ENCODE measurements around the gene TOR2A. TPM values are rescaled to one million over a fixed set of nuclear protein-coding genes. Genes with fewer than 3 reads are reported as not detected.

TOR2A gene
- polyA plus RNA-seq, 1 donor (not counting 4 experiments of a cell fraction or from before 2014, with no cell fraction given), result 2.3 TPM

GRCh38 chr9:127723013-127723412 lies 12.1 kb downstream of the TOR2A start:
- FAIRE-seq (peak; percentile 36), DNase-seq (ENCODE audit: low read depth, low spot score) (no peak)
- H3K9ac ChIP-seq (ENCODE audit: control insufficient read depth, extremely low read depth, insufficient read depth, low read length), result no peak overlapping the region
- H3K4me3 ChIP-seq (ENCODE audit: control insufficient read depth in 2 of 3, extremely low read depth in 1 of 3, insufficient read depth in 2 of 3, low read depth in 1 of 3, low read length in 3 of 3), result no peak overlapping the region
- H3K79me2 ChIP-seq (ENCODE audit: control insufficient read depth, insufficient read depth, low read length), result no peaks in the 10 kb centered on the region
- peak overlapping the region; percentile 19 for H3K4me2 ChIP-seq (ENCODE audit: control insufficient read depth, extremely low read depth, insufficient read depth, low read depth, low read length)
- no peak overlapping the region for H3K27ac ChIP-seq (ENCODE audit: control insufficient read depth, insufficient read depth, low read length)
- dilution Hi-C loops (cut with MboI; ENCODE audit: extremely low pct_ligation_motif_present, low sequenced_read_pairs), result no loop called here
- no peaks in the 10 kb centered on the region for H3K9me1 ChIP-seq (ENCODE audit: control insufficient read depth, extremely low read depth, insufficient read depth, low read length)
- no peak overlapping the region for H2AFZ ChIP-seq (ENCODE audit: control insufficient read depth, low read length)
- H3K9me3 ChIP-seq (ENCODE audit: control insufficient read depth, low read depth, low read length), result no peaks in the 10 kb centered on the region
- no peaks in the 10 kb centered on the region for H3K36me3 ChIP-seq (ENCODE audit: control insufficient read depth in 2 of 2, extremely low read depth in 1 of 2, insufficient read depth in 2 of 2, low read length in 2 of 2)
- H3K4me1 ChIP-seq (ENCODE audit: control insufficient read depth, extremely low read depth, insufficient read depth, low read length), result peaks cover 14% of the 10 kb centered on the region
- TF ChIP-seq, protein P1, sequence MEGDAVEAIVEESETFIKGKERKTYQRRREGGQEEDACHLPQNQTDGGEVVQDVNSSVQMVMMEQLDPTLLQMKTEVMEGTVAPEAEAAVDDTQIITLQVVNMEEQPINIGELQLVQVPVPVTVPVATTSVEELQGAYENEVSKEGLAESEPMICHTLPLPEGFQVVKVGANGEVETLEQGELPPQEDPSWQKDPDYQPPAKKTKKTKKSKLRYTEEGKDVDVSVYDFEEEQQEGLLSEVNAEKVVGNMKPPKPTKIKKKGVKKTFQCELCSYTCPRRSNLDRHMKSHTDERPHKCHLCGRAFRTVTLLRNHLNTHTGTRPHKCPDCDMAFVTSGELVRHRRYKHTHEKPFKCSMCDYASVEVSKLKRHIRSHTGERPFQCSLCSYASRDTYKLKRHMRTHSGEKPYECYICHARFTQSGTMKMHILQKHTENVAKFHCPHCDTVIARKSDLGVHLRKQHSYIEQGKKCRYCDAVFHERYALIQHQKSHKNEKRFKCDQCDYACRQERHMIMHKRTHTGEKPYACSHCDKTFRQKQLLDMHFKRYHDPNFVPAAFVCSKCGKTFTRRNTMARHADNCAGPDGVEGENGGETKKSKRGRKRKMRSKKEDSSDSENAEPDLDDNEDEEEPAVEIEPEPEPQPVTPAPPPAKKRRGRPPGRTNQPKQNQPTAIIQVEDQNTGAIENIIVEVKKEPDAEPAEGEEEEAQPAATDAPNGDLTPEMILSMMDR (optimal IDR thresholded peaks at IDR 0.05 in 1 of 3, IDR thresholded peaks at IDR 0.05 in 1 of 3, conservative IDR thresholded peaks at IDR 0.05 in 1 of 3; ENCODE audit: extremely low read depth in 1 of 3, insufficient read depth in 2 of 3, low read length in 3 of 3), result no peak
- no peak for TF ChIP-seq EZH2 (IDR thresholded peaks at IDR 0.05; ENCODE audit: low read length)
- H3K27me3 ChIP-seq (ENCODE audit: control insufficient read depth, extremely low read depth, insufficient read depth, low read length), result no peaks in the 10 kb centered on the region
- no peaks in the 10 kb centered on the region for H4K20me1 ChIP-seq (ENCODE audit: control insufficient read depth, extremely low read depth, insufficient read depth, low read length)

- no peaks in the 10 kb centered on the region for H3K27me3 ChIP-seq (ENCODE audit: control insufficient read depth, extremely low read depth, insufficient read depth, low read length)
- no peak overlapping the region for H3K4me3 ChIP-seq (ENCODE audit: control insufficient read depth in 2 of 3, extremely low read depth in 1 of 3, insufficient read depth in 2 of 3, low read depth in 1 of 3, low read length in 3 of 3)
- no peaks in the 10 kb centered on the region for H4K20me1 ChIP-seq (ENCODE audit: control insufficient read depth, extremely low read depth, insufficient read depth, low read length)
- DNase-seq (ENCODE audit: low read depth, low spot score) (no peak), FAIRE-seq (no peak)
- H3K4me2 ChIP-seq (ENCODE audit: control insufficient read depth, extremely low read depth, insufficient read depth, low read depth, low read length), result no peak overlapping the region
- H3K9me3 ChIP-seq (ENCODE audit: control insufficient read depth, low read depth, low read length), result no peaks in the 10 kb centered on the region
- no peak for TF ChIP-seq EZH2 (IDR thresholded peaks at IDR 0.05; ENCODE audit: low read length)
- TF ChIP-seq, protein P1 (optimal IDR thresholded peaks at IDR 0.05 in 1 of 3, IDR thresholded peaks at IDR 0.05 in 1 of 3, conservative IDR thresholded peaks at IDR 0.05 in 1 of 3; ENCODE audit: extremely low read depth in 1 of 3, insufficient read depth in 2 of 3, low read length in 3 of 3), result no peak
- H3K36me3 ChIP-seq (ENCODE audit: control insufficient read depth in 2 of 2, extremely low read depth in 1 of 2, insufficient read depth in 2 of 2, low read length in 2 of 2), result no peaks in the 10 kb centered on the region
- dilution Hi-C loops (cut with MboI; ENCODE audit: extremely low pct_ligation_motif_present, low sequenced_read_pairs), result no loop called here
- H3K9me1 ChIP-seq (ENCODE audit: control insufficient read depth, extremely low read depth, insufficient read depth, low read length), result no peaks in the 10 kb centered on the region
- no peak overlapping the region for H3K9ac ChIP-seq (ENCODE audit: control insufficient read depth, extremely low read depth, insufficient read depth, low read length)
- peaks cover 14% of the 10 kb centered on the region for H3K4me1 ChIP-seq (ENCODE audit: control insufficient read depth, extremely low read depth, insufficient read depth, low read length)
- no peak overlapping the region for H2AFZ ChIP-seq (ENCODE audit: control insufficient read depth, low read length)
- no peak overlapping the region for H3K27ac ChIP-seq (ENCODE audit: control insufficient read depth, insufficient read depth, low read length)
- no peaks in the 10 kb centered on the region for H3K79me2 ChIP-seq (ENCODE audit: control insufficient read depth, insufficient read depth, low read length)
Measured at GRCh38 chr9:127722055-127722745, 12.9 kb downstream of the TOR2A start.
